Heart right ventricle (tissue), 16 donors: ENCODE measurements around the gene ROBO4. TPM values are rescaled to one million over a fixed set of nuclear protein-coding genes. Genes with fewer than 3 reads are reported as not detected.

ENCODE experiments used
- ATAC-seq, 8 donors: fragments of 200-7000 bp; cut with Tn5 transposase; one replicate each; pipeline ENCODE4 v1.9.1; 2020; ENCODE audit warnings: mild to moderate bottlenecking in 8 of 8, moderate library complexity in 8 of 8, moderate number of reproducible peaks in 1 of 8
- DNase-seq, 2 donors: peaks; one replicate each; pipeline ENCODE4 v3.0.0-alpha.2; 2020
- H3K27ac ChIP-seq, 10 donors: fragments of 200-600 bp; sonication (generic) in 2 of 10; one replicate each; pipeline versions ENCODE4 v1.5.0 to v1.8.0; 2020 to 2022; ENCODE audit warnings: mild to moderate bottlenecking in 3 of 10
- H3K27me3 ChIP-seq, 7 donors: fragments of 200-600 bp; one replicate each; pipeline ENCODE4 v1.8.0; 2021 to 2022; ENCODE audit warnings: mild to moderate bottlenecking in 2 of 7
- H3K36me3 ChIP-seq, 9 donors: fragments of 200-600 bp; sonication (generic) in 1 of 9; one replicate each; pipeline versions ENCODE4 v1.5.0 to v1.8.0; 2020 to 2022; ENCODE audit warnings: mild to moderate bottlenecking in 2 of 9
- H3K4me1 ChIP-seq, 9 donors: fragments of 200-600 bp; sonication (generic) in 1 of 9; one replicate each; pipeline versions ENCODE4 v1.5.0 to v1.8.0; 2020 to 2022; ENCODE audit warnings: mild to moderate bottlenecking in 4 of 9
- H3K4me3 ChIP-seq, 10 donors: fragments of 200-600 bp; sonication (generic) in 2 of 10; one replicate each; pipeline versions ENCODE4 v1.5.0 to v1.8.0; 2020 to 2022; ENCODE audit warnings: mild to moderate bottlenecking in 7 of 10, moderate library complexity in 2 of 10
- H3K9me3 ChIP-seq, 11 donors: fragments of 200-600 bp in 10 of 11; sonication (generic) in 2 of 11; one replicate each; pipeline versions ENCODE4 v1.5.0 to v1.8.0; 2013 to 2022; ENCODE audit warnings: mild to moderate bottlenecking in 2 of 11, control low read depth in 1 of 11, moderate library complexity in 1 of 11
- WGBS, 2 donors: extraction: QIAGEN DNeasy Blood & Tissue Kit; methylation state at CpG; one replicate each; pipeline ENCODE4 v1.1.7; 2013; ENCODE audit warnings: inconsistent platforms in 1 of 2; 5-methylcytosine and 5-hydroxymethylcytosine counted together
- intact Hi-C, 10 donors: fragments of 100-400 bp; cut with DNase I; formaldehyde crosslinking; loops; one replicate each; pipeline versions ENCODE4 v1.11.1 to v1.14.2; 2022
- polyA plus RNA-seq, 2 donors: library from polyadenylated mRNA; stranded (reverse); fragments of 200-250 nt; gene quantifications; one replicate each; pipeline ENCODE4 v1.2.3, GENCODE V29; 2013
- total RNA-seq, 10 donors: library from RNA; stranded (reverse); fragmentation: NEBNext Ultra II Directional in 3 of 10; extraction: Animal tissue kit (Norgen Biotek cat#: 25700) in 3 of 10; gene quantifications; one replicate each; pipeline versions ENCODE4 v1.2.1 to v1.2.4, GENCODE V29; 2021 to 2023
- TF ChIP-seq, protein P1 (sequence below), 9 donors: fragments of 200-600 bp; sonication (generic) in 2 of 9; IDR thresholded peaks; one replicate each; pipeline versions ENCODE4 v1.5.0 to v1.8.0; 2021 to 2022; ENCODE audit warnings: antibody characterized with exemption in 9 of 9, mild to moderate bottlenecking in 5 of 9, moderate library complexity in 1 of 9
- donor health status: Arrhythmogenic right ventricular cardiomyopathy.
- donor health status: ischemic (EF 13 %, LVEDD 7.1; RV severe dilation, severe dysfunction).
- donor health status: healthy with polysubstance abuse.
- donor health status: DM: no; HTN: yes; CAD: no.
- donor health status: DM: no; HTN: no; CAD: no.
- donor health status: ischemic (EF 25% LVEDD 6.9; RV normal size, moderate dysfunction).
- donor health status: ischemic (EF 25% LVEDD 5.7; RV mildly dilated, moderate dysfunction).
- donor health status: healthy.
- donor health status: DM: yes; HTN: yes; CAD: no.
- donor health status: Ischemic cardiomyopathy.
- donor health status: ischemic (EF 35%, LVEDD 5.7; RV mildly dilated, moderate dysfunction).
- donor health status: nonischemic (EF 11% LVEDD 7.7; RV severe dilation, severe dysfunction).
- donor health status: DM: yes; HTN: yes; CAD: no.
- donor health status: PGD.
- donor health status: ischemic (EF 29% LVEDD 5.4; RV normal size, mild dysfunction).
- donor health status: nonischemic (EF 23%, LVEDD 6.1; RV moderate dilation, normal function).

ROBO4 gene
- total and polyA plus RNA-seq, 12 donors = 14.2 to 42.6 (median 22.0) TPM

DNA sequence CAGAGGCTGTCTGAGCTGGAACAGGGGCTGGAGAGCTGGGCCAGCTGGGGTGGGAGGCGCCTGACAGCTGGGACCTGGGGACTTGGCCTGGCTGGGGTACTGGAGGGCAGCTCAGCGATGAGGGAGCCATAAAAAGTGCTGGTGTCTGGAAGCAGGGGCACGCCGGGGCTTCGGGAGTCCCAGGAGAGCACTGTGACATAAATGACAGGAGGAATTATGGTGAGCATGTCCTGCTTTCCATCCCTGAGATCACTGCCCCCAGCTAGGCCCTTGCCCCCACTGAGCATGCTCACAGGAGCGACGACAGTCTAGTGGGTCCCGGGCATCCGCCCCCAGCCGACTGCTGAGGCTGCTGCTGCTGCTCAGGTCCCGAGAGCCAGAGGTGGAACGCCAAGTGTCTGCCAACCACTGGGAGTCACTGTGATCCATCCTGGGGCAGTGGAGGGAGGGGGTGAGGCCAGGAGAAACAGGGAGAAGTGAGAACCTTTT, 6.2 kb downstream of the ROBO4 start:
- Histone ChIP-seq H3K36me3 (peaks cover 0 to 78% (median 0%) of the 10 kb centered on the region in 9 donors), H3K4me1 (peaks cover 5 to 82% (median 42%) of the 10 kb centered on the region in 9 donors), H3K9me3 (no peaks in the 10 kb centered on the region), H3K27ac (peak overlapping the region in 6 of 10 donors; percentile 10 to 95 (median 34)), H3K4me3 (no peak overlapping the region), H3K27me3 (peaks cover 0 to 5% (median 0%) of the 10 kb centered on the region in 7 donors)
- DNase-seq = peak in 1 of 2 donors; percentile 60
- WGBS, 2 donors = 38 to 45% methylated on average over 12 of the region's 12 CpGs
- ATAC-seq = peak; percentile 5 to 56 (median 32)
- intact Hi-C loops = no loop called here
- TF ChIP-seq, protein P1, sequence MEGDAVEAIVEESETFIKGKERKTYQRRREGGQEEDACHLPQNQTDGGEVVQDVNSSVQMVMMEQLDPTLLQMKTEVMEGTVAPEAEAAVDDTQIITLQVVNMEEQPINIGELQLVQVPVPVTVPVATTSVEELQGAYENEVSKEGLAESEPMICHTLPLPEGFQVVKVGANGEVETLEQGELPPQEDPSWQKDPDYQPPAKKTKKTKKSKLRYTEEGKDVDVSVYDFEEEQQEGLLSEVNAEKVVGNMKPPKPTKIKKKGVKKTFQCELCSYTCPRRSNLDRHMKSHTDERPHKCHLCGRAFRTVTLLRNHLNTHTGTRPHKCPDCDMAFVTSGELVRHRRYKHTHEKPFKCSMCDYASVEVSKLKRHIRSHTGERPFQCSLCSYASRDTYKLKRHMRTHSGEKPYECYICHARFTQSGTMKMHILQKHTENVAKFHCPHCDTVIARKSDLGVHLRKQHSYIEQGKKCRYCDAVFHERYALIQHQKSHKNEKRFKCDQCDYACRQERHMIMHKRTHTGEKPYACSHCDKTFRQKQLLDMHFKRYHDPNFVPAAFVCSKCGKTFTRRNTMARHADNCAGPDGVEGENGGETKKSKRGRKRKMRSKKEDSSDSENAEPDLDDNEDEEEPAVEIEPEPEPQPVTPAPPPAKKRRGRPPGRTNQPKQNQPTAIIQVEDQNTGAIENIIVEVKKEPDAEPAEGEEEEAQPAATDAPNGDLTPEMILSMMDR (IDR thresholded peaks at IDR 0.05) = no peak

DNA sequence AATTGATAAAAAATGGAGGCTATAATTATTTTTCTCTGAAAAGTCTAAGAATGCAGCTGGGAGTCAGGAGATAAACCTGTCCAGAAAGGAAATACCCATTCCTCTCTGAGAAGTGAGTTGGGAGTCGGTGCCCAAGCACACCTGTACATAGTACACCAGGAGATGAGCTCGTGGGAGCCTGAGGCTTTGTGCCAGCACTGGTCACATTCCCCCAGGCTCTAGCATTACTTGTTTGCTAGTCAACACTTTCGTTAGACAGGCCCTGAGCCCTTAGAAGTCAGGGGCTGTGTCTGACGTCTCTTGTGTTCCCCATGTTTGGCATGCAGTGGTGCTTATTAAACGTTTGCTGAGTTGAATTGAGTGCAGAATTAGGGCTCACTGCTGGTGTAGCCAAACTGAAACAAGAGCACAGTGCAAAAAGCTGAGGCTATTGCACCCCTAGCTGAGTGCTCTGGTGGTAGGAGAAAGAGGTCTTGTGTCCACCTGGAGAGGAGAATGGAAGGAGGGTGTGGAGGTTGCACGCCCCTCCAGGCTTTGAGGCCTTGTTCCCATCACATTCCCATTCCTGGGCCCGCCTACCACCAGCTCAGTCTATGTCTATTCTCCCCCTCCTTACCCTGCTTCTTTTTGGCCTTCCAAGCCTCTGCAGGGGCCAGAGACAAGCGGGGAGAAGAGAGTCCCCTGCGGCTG, 6.8 kb downstream of the ROBO4 start:
- intact Hi-C loops = no loop called here
- Histone ChIP-seq H3K4me3 (no peak overlapping the region), H3K27ac (peak overlapping the region in 6 of 10 donors; percentile 10 to 95 (median 30)), H3K4me1 (peaks cover 5 to 82% (median 42%) of the 10 kb centered on the region in 9 donors), H3K27me3 (peaks cover 0 to 8% (median 0%) of the 10 kb centered on the region in 7 donors), H3K9me3 (no peaks in the 10 kb centered on the region), H3K36me3 (peaks cover 0 to 81% (median 0%) of the 10 kb centered on the region in 9 donors)
- no peak for DNase-seq
- WGBS, 2 donors = 55 to 65% methylated on average over 9 of the region's 9 CpGs
- ATAC-seq = no peak
- TF ChIP-seq, protein P1 (IDR thresholded peaks at IDR 0.05) = no peak

DNA sequence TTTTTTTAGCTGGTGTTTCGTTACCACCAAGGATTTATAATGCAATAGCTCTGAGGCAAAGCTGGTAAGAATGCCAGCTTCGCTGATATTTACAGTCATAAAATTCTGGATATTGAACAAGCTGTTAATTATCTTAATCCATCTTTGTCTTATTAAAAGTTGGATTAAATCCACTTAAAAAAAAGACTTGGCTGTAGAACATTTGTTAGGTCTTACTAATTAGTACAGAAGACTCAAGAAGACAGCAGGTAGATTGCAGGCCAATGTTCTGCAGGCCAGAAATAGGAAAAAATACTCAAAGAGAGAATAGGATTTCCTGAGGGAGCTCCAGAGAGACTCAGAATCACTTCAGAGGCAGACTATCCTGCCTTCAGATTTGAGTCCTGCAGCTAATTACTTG, 7.5 kb downstream of the ROBO4 start:
- TF ChIP-seq, protein P1 (IDR thresholded peaks at IDR 0.05) = no peak
- H3K36me3 ChIP-seq = peaks cover 0 to 81% (median 0%) of the 10 kb centered on the region in 9 donors
- H3K27ac ChIP-seq = peak overlapping the region in 2 of 10 donors; percentile 26 to 95
- no peak overlapping the region for H3K4me3 ChIP-seq
- H3K9me3 ChIP-seq = no peaks in the 10 kb centered on the region
- DNase-seq = no peak
- no peak for ATAC-seq
- H3K27me3 ChIP-seq = peaks cover 0 to 8% (median 0%) of the 10 kb centered on the region in 7 donors
- intact Hi-C loops = no loop called here
- peaks cover 5 to 77% (median 42%) of the 10 kb centered on the region in 9 donors for H3K4me1 ChIP-seq
- WGBS, 2 donors = 89 to 96% methylated on average over 2 of the region's 2 CpGs

DNA sequence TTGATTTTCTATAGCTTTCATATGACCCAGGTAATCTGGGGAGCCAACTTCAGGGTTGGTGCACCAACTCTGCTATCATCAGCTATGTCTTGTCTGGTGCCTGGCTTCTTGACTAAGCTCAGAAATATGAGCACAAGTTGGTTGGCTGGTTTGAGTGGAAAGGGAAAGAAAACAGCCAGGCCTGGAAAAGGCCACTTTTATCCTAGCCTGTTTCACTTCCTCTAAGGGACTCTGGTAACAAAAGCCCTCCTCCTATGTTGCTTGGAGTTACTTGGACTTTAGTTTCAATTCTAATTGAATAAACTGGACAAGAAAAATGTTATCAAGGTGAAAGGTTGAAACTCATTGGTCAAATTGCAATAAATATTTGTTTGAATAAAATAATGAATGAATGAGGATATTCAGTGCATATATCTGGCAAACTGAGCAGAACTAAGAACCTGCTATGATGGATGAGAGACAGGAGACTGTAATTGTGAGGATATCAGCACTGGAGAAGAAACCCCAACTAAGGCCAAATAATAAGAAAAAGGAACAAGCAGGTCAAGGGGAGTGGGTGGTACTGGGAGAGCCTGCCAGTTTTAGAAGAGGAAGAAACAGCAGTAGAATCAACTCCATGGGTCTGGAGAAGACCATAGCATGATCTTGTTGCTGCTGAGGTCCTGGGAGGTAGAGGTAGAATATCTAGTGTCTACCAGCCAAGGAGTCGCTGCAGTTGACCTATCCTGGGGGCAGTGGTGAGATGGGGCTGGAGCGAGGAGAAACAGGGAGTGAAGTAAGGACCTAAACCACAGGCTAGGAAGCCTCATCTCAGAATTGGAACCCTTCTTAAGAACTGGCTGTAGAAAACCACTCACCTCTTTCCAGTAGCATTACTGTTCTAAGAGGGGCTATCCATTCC, 8.2 kb downstream of the ROBO4 start:
- peaks cover 0 to 8% (median 0%) of the 10 kb centered on the region in 7 donors for H3K27me3 ChIP-seq
- TF ChIP-seq, protein P1 (IDR thresholded peaks at IDR 0.05) = no peak
- H3K4me1 ChIP-seq = peaks cover 5 to 76% (median 42%) of the 10 kb centered on the region in 9 donors
- no peak for DNase-seq
- 89 to 93% methylated on average over 2 of the region's 2 CpGs for WGBS, 2 donors
- H3K36me3 ChIP-seq = peaks cover 0 to 81% (median 0%) of the 10 kb centered on the region in 9 donors
- ATAC-seq = no peak
- no peak overlapping the region for H3K4me3 ChIP-seq
- H3K9me3 ChIP-seq = no peaks in the 10 kb centered on the region
- H3K27ac ChIP-seq = peak overlapping the region in 2 of 10 donors; percentile 26 to 95
- intact Hi-C loops = no loop called here
